HFFc6 (cell line): ENCODE measurements around the gene MRPL54. TPM values are rescaled to one million over a fixed set of nuclear protein-coding genes. Genes with fewer than 3 reads are reported as not detected.

ENCODE experiments used
- DNase-seq: peaks from one replicate; pipeline ENCODE4 v3.0.0-alpha.2; 2018
- H3K27ac Mint-ChIP-seq: 2 replicates; pipeline ENCODE4 v1.8.0; 2020; ENCODE audit warnings: mild to moderate bottlenecking, mixed read lengths
- H3K27me3 Mint-ChIP-seq: 2 replicates; pipeline ENCODE4 v1.8.0; 2021; ENCODE audit warnings: mild to moderate bottlenecking, moderate library complexity, mixed read lengths; ENCODE audit not compliant: insufficient read depth
- H3K36me3 Mint-ChIP-seq: 2 replicates; pipeline ENCODE4 v1.8.0; 2021; ENCODE audit warnings: low read depth, mixed read lengths
- H3K4me1 Mint-ChIP-seq: 2 replicates; pipeline ENCODE4 v1.8.0; 2020; ENCODE audit warnings: low read depth, mixed read lengths
- H3K4me3 Mint-ChIP-seq: 2 replicates; pipeline ENCODE4 v1.8.0; 2020; ENCODE audit warnings: mild to moderate bottlenecking, moderate library complexity, mixed read lengths
- H3K9me3 Mint-ChIP-seq: 2 replicates; pipeline ENCODE4 v1.8.0; 2020; ENCODE audit warnings: mild to moderate bottlenecking, mixed read lengths
- CTCF ChIP-seq: fragments of 200-600 bp; sonication (generic); IDR thresholded peaks from 2 replicates; pipeline ENCODE4 v1.5.0; 2021; ENCODE audit warnings: antibody characterized with exemption, mild to moderate bottlenecking
- total RNA-seq, 6 experiments: library from RNA; stranded (reverse); fragmentation: NEBNext Ultra II Directional; extraction: Animal tissue kit (Norgen Biotek cat#: 25700); gene quantifications; 2 replicates in 1 of 6; 3 replicates in 5 of 6; pipeline ENCODE4 v1.2.3, GENCODE V29; 2021

The MRPL54 gene
- total RNA-seq, 6 experiments from 2014 or later, result 69.9 to 84.3 (median 77.9) TPM

- TF ChIP-seq CTCF, result no peak
- no peaks in the 10 kb centered on the region for H3K9me3 Mint-ChIP-seq
- H3K27ac Mint-ChIP-seq, result no peak overlapping the region
- H3K27me3 Mint-ChIP-seq, result peaks cover 18% of the 10 kb centered on the region
- no peaks in the 10 kb centered on the region for H3K36me3 Mint-ChIP-seq
- peaks cover 9% of the 10 kb centered on the region for H3K4me1 Mint-ChIP-seq
- no peak overlapping the region for H3K4me3 Mint-ChIP-seq
- no peak for DNase-seq
Measured at GRCh38 chr19:3736106-3736724, 26.3 kb upstream of the MRPL54 start.

GRCh38 chr19:3737487-3738205 lies 24.8 kb upstream of the MRPL54 start:
- Mint-ChIP-seq H3K4me3 (no peak overlapping the region), H3K27me3 (peaks cover 21% of the 10 kb centered on the region), H3K9me3 (no peaks in the 10 kb centered on the region), H3K27ac (no peak overlapping the region), H3K4me1 (peaks cover 9% of the 10 kb centered on the region), H3K36me3 (no peaks in the 10 kb centered on the region)
- DNase-seq, result no peak
- TF ChIP-seq CTCF, result no peak

- TF ChIP-seq CTCF, result no peak
- H3K9me3 Mint-ChIP-seq, result no peaks in the 10 kb centered on the region
- peaks cover 21% of the 10 kb centered on the region for H3K27me3 Mint-ChIP-seq
- H3K36me3 Mint-ChIP-seq, result no peaks in the 10 kb centered on the region
- H3K27ac Mint-ChIP-seq, result no peak overlapping the region
- H3K4me3 Mint-ChIP-seq, result no peak overlapping the region
- H3K4me1 Mint-ChIP-seq, result peaks cover 9% of the 10 kb centered on the region
- DNase-seq, result no peak
Measured at GRCh38 chr19:3738477-3739220, 23.8 kb upstream of the MRPL54 start.

- Mint-ChIP-seq H3K9me3 (no peaks in the 10 kb centered on the region), H3K27ac (no peak overlapping the region), H3K4me3 (no peak overlapping the region), H3K4me1 (peaks cover 9% of the 10 kb centered on the region), H3K36me3 (no peaks in the 10 kb centered on the region), H3K27me3 (peaks cover 15% of the 10 kb centered on the region)
- TF ChIP-seq CTCF, result no peak
- DNase-seq, result no peak
Measured at GRCh38 chr19:3740431-3740830, 22.1 kb upstream of the MRPL54 start.

- Mint-ChIP-seq H3K36me3 (no peaks in the 10 kb centered on the region), H3K4me1 (no peaks in the 10 kb centered on the region), H3K27me3 (peaks cover 7% of the 10 kb centered on the region), H3K27ac (no peak overlapping the region), H3K9me3 (no peaks in the 10 kb centered on the region), H3K4me3 (no peak overlapping the region)
- TF ChIP-seq CTCF, result no peak
- no peak for DNase-seq
Measured at GRCh38 chr19:3743486-3743885, 19.0 kb upstream of the MRPL54 start.
